ENCODE data around the gene CRIP1.

CRIP1 gene

DNA sequence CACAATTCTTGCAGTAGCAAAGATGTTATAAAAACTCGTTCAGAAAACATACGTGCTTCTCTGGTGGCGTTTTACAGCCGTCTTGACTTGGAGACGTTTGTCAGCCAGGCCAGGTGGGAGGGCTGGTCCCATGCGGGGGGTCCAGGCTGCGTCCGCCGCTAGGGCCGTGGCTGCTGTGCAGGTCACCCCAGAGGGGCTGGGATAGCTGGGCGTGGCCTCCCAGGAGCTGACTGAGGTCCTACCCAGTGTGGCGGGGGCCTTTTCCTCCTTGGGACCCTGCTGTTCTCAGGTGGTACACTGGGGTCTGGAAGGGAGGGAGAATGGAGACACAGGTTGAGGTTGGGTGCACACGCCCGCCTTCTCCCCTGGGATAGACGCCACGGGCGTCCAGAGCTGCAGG lies 41.8 kb upstream of the CRIP1 start:
- H3K4me2 ChIP-seq (ENCODE audit: low read length), result no peak overlapping the region

DNA sequence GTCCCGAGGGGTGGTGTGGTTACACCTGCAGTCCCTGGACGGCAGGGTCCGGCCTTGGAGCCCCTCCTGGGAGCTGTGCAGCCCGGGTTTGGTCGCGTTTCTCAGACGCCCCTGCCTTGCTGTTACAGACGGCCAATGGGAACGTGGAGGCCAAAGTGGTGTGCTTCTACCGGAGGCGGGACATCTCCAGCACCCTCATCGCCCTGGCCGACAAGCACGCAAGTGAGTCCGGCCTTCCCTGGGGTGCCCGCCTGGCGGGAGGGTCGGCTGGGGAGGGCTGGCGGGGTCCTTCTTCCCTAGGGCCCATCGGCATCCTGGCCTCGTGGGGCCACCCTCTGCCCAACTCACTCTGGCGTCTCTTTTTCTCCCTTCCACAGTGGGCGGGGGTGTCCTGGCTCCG lies 41.4 kb upstream of the CRIP1 start:
- no peak overlapping the region for H3K27ac ChIP-seq
- H3K27me3 ChIP-seq (ENCODE audit: control insufficient read depth, insufficient read depth, low read length), result no peaks in the 10 kb centered on the region
- H3K9ac ChIP-seq, result no peak overlapping the region
- H3K9me3 ChIP-seq (ENCODE audit: control insufficient read depth, low read length), result no peaks in the 10 kb centered on the region
- TF ChIP-seq, protein P1, sequence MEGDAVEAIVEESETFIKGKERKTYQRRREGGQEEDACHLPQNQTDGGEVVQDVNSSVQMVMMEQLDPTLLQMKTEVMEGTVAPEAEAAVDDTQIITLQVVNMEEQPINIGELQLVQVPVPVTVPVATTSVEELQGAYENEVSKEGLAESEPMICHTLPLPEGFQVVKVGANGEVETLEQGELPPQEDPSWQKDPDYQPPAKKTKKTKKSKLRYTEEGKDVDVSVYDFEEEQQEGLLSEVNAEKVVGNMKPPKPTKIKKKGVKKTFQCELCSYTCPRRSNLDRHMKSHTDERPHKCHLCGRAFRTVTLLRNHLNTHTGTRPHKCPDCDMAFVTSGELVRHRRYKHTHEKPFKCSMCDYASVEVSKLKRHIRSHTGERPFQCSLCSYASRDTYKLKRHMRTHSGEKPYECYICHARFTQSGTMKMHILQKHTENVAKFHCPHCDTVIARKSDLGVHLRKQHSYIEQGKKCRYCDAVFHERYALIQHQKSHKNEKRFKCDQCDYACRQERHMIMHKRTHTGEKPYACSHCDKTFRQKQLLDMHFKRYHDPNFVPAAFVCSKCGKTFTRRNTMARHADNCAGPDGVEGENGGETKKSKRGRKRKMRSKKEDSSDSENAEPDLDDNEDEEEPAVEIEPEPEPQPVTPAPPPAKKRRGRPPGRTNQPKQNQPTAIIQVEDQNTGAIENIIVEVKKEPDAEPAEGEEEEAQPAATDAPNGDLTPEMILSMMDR (IDR thresholded peaks at IDR 0.05), result no peak
- H3K36me3 ChIP-seq (ENCODE audit: control insufficient read depth, insufficient read depth, low read length), result no peaks in the 10 kb centered on the region
- H2AFZ ChIP-seq, result no peak overlapping the region
- no peaks in the 10 kb centered on the region for H3K4me1 ChIP-seq
- no peak overlapping the region for H3K4me3 ChIP-seq (ENCODE audit: low read depth, low read length)
- no peak overlapping the region for H3K4me2 ChIP-seq (ENCODE audit: low read length)
- H3K79me2 ChIP-seq, result peaks cover 22% of the 10 kb centered on the region

More for the DNA sequence above, 41.8 kb upstream of the CRIP1 start:
- Histone ChIP-seq H3K9ac (no peak overlapping the region), H3K4me3 (ENCODE audit: low read depth, low read length) (no peak overlapping the region), H3K27ac (no peak overlapping the region), H2AFZ (no peak overlapping the region), H3K79me2 (peaks cover 27% of the 10 kb centered on the region), H3K27me3 (ENCODE audit: control insufficient read depth, insufficient read depth, low read length) (no peaks in the 10 kb centered on the region), H3K4me1 (no peaks in the 10 kb centered on the region), H3K36me3 (ENCODE audit: control insufficient read depth, insufficient read depth, low read length) (no peaks in the 10 kb centered on the region), H3K9me3 (ENCODE audit: control insufficient read depth, low read length) (no peaks in the 10 kb centered on the region)
- TF ChIP-seq, protein P1 (IDR thresholded peaks at IDR 0.05), result no peak

DNA sequence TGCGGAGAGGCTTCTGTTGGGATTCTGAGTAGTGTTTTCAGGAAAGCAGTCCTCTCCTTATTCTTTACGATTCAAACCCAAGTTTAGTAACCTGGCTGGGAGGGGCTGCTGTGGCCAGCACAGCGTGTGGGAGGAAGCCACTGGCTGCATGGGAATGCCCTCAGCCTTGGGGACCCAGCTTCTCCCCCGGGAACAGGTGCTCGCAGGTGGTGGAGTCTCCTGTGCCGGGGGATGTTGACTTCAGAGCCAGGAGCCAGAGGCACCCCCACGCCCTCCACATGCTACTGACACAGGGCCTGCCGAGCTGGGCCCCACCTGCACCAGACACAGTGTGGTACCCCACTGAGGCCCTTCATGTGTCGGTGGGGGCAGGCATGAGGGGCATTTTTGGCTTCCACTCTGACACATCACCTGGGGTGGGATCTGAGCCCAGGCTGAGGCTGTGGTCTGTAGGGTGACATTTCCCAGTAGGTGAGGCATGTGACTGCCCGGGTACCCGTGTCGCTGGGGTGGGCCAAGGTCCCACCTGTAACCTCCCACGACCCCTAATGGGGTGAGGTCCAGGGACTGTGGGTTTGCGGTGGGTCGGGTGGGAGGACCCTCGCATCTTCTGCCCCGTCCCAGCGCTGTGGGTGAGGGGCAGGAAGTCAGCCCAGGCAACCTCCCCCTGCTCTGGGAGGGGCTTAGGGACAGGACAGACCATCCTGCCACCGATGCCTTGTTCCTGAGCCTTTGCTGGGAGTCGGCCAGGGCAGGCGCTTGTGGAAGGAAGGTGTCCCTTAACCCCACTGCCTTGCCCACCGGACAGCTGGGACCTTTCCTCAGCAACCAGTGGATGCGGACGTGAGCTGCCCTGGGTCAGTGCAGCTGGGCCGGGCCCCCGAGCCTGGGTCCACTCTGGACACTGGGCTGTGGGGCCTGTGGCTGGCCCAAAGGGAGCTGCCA lies 40.5 kb upstream of the CRIP1 start:
- Histone ChIP-seq H3K9me3 (ENCODE audit: control insufficient read depth, low read length) (no peaks in the 10 kb centered on the region), H2AFZ (no peak overlapping the region), H3K27ac (no peak overlapping the region), H3K36me3 (ENCODE audit: control insufficient read depth, insufficient read depth, low read length) (no peaks in the 10 kb centered on the region), H3K27me3 (ENCODE audit: control insufficient read depth, insufficient read depth, low read length) (no peaks in the 10 kb centered on the region), H3K79me2 (peaks cover 21% of the 10 kb centered on the region), H3K4me3 (ENCODE audit: low read depth, low read length) (no peak overlapping the region), H3K4me2 (ENCODE audit: low read length) (no peak overlapping the region), H3K4me1 (no peaks in the 10 kb centered on the region), H3K9ac (no peak overlapping the region)
- TF ChIP-seq, protein P1 (IDR thresholded peaks at IDR 0.05), result no peak

DNA sequence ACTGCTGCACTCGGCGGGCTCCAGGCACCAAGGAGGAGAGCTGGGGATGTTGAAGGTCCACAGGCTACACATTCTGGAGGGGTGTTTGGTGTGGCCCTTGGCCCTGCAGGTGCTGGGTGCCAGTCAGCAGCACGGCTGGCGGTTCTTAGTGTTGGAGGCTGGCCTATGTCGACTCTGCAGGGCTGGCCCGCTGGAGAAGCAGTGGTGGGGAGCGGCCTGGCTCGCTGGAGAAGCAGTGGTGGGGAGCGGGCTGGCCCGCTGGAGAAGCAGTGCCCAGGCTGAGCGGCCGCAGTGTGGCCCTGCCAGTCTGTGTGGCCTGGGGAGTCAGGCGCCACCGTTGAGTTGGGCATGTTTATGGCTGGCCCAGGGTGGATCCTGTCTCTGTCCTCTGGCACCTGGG lies 39.7 kb upstream of the CRIP1 start:
- Histone ChIP-seq H3K27ac (no peak overlapping the region), H3K27me3 (ENCODE audit: control insufficient read depth, insufficient read depth, low read length) (no peaks in the 10 kb centered on the region), H2AFZ (no peak overlapping the region), H3K4me3 (ENCODE audit: low read depth, low read length) (no peak overlapping the region), H3K9ac (no peak overlapping the region), H3K79me2 (peaks cover 21% of the 10 kb centered on the region), H3K4me1 (no peaks in the 10 kb centered on the region), H3K9me3 (ENCODE audit: control insufficient read depth, low read length) (no peaks in the 10 kb centered on the region), H3K4me2 (ENCODE audit: low read length) (no peak overlapping the region), H3K36me3 (ENCODE audit: control insufficient read depth, insufficient read depth, low read length) (no peaks in the 10 kb centered on the region)
- TF ChIP-seq, protein P1 (IDR thresholded peaks at IDR 0.05), result no peak
